HepG2 (cell line): ENCODE measurements around the gene KIF23. TPM values are rescaled to one million over a fixed set of nuclear protein-coding genes. Genes with fewer than 3 reads are reported as not detected.

Experiments used
- FOXO1 ChIP-seq: sonication (generic); formaldehyde crosslinking; IDR thresholded peaks from 2 replicates; pipeline ENCODE4 v1.4.0; 2020; ENCODE audit warnings: missing genetic modification reagents
- GFI1 ChIP-seq: sonication (generic); formaldehyde crosslinking; IDR thresholded peaks from 2 replicates; pipeline ENCODE4 v1.5.0; 2020; ENCODE audit warnings: missing genetic modification reagents, mild to moderate bottlenecking, borderline replicate concordance
- KMT2B ChIP-seq: IDR thresholded peaks from 2 replicates; pipeline ENCODE4 v1.6.1; 2016; ENCODE audit warnings: missing genetic modification reagents, missing compliant biosample characterization
- MAFF ChIP-seq: IDR thresholded peaks from 2 replicates; pipeline ENCODE4 v1.6.1; 2011; ENCODE audit warnings: low read depth, low read length, improper control_type of control experiment
- TGIF2 ChIP-seq: IDR thresholded peaks from 2 replicates; pipeline ENCODE4 v1.6.1; 2016; ENCODE audit warnings: control low read depth, missing compliant biosample characterization
- USF2 ChIP-seq, 2 experiments: sonication (generic) in 1 of 2; formaldehyde crosslinking in 1 of 2; IDR thresholded peaks; 2 replicates each; pipeline versions ENCODE4 v1.5.1 to v1.6.1; 2011 to 2020; ENCODE audit warnings: borderline replicate concordance in 1 of 2, low read depth in 1 of 2, low read length in 1 of 2, mild to moderate bottlenecking in 1 of 2, missing genetic modification reagents in 1 of 2, moderate library complexity in 1 of 2
- ZFP41 ChIP-seq: sonication (generic); formaldehyde crosslinking; IDR thresholded peaks from 2 replicates; pipeline ENCODE4 v1.4.0; 2020; ENCODE audit warnings: mild to moderate bottlenecking, missing genetic modification reagents, borderline replicate concordance
- ZNF451 ChIP-seq: sonication (generic); formaldehyde crosslinking; IDR thresholded peaks from 2 replicates; pipeline ENCODE4 v1.5.0; 2020; ENCODE audit warnings: mild to moderate bottlenecking, missing genetic modification reagents
- ZNF569 ChIP-seq: sonication (generic); formaldehyde crosslinking; IDR thresholded peaks from 2 replicates; pipeline ENCODE4 v1.5.0; 2020; ENCODE audit warnings: mild to moderate bottlenecking, missing genetic modification reagents, moderate library complexity, borderline replicate concordance
- ZNF598 ChIP-seq: sonication (generic); formaldehyde crosslinking; IDR thresholded peaks from 2 replicates; pipeline ENCODE4 v1.5.1; 2020; ENCODE audit warnings: mild to moderate bottlenecking, missing genetic modification reagents, borderline replicate concordance
- ZNF607 ChIP-seq: sonication (generic); formaldehyde crosslinking; IDR thresholded peaks from 2 replicates; pipeline ENCODE4 v1.5.1; 2020; ENCODE audit warnings: missing genetic modification reagents, mild to moderate bottlenecking, borderline replicate concordance
- polyA plus RNA-seq, 8 experiments: library from polyadenylated mRNA; depleted of rRNA in 3 of 8; stranded (reverse) in 7 of 8; unstranded in 1 of 8; fragments of >200 nt; fragmentation: Illumina TruSeq in 4 of 8; extraction: Trizol in 4 of 8; gene quantifications; 2 replicates each; pipeline versions ENCODE4 v1.2.1 to v1.2.3, GENCODE V29; 2011 to 2016; ENCODE audit warnings: low read depth in 4 of 8, missing spikeins in 1 of 8, mixed read lengths in 1 of 8; ENCODE audit not compliant: insufficient read depth in 1 of 8
- total RNA-seq, 5 experiments: library from RNA; depleted of rRNA; stranded (reverse); fragments of >200 nt; fragmentation: Illumina TruSeq; extraction: Trizol; gene quantifications; 2 replicates each; pipeline ENCODE4 v1.2.3, GENCODE V29; 2016; ENCODE audit warnings: low read depth in 1 of 5
- TF ChIP-seq, protein P1 (sequence below), 2 experiments: IDR thresholded peaks; 2 replicates each; pipeline ENCODE4 v1.6.1; 2011 to 2012; ENCODE audit warnings: low read length in 2 of 2, borderline replicate concordance in 1 of 2, low read depth in 1 of 2, mild to moderate bottlenecking in 1 of 2, moderate library complexity in 1 of 2
- TF ChIP-seq, protein P2 (sequence below): sonication (generic); formaldehyde crosslinking; IDR thresholded peaks from 2 replicates; pipeline ENCODE4 v1.4.0; 2020; ENCODE audit warnings: missing genetic modification reagents; ENCODE audit errors: not compliant biosample characterization
- TF ChIP-seq, protein P3 (sequence below), 2 experiments: fragments of 450-650 bp in 1 of 2; sonication (generic) in 1 of 2; formaldehyde crosslinking; IDR thresholded peaks; 2 replicates each; pipeline versions ENCODE4 v1.5.0 to v1.8.0; 2020 to 2022; ENCODE audit warnings: mild to moderate bottlenecking in 1 of 2, missing genetic modification reagents in 1 of 2
- TF ChIP-seq, protein P4 (sequence below): sonication (generic); formaldehyde crosslinking; IDR thresholded peaks from 2 replicates; pipeline ENCODE4 v1.5.1; 2020; ENCODE audit warnings: mild to moderate bottlenecking, missing genetic modification reagents

Gene KIF23
- total and polyA plus RNA-seq, 2 of the 13 experiments (the other 11 are each of a cell fraction or from before 2014, with no cell fraction given): 11.3 to 38.1 TPM

GRCh38 chr15:69462493-69463181 lies 48.5 kb downstream of the KIF23 start (continued):
- TF ChIP-seq ZNF598 (CRISPR knock-in tag): peak; percentile 77; the same call in 1 of the 2 replicates
- TF ChIP-seq, protein P1, sequence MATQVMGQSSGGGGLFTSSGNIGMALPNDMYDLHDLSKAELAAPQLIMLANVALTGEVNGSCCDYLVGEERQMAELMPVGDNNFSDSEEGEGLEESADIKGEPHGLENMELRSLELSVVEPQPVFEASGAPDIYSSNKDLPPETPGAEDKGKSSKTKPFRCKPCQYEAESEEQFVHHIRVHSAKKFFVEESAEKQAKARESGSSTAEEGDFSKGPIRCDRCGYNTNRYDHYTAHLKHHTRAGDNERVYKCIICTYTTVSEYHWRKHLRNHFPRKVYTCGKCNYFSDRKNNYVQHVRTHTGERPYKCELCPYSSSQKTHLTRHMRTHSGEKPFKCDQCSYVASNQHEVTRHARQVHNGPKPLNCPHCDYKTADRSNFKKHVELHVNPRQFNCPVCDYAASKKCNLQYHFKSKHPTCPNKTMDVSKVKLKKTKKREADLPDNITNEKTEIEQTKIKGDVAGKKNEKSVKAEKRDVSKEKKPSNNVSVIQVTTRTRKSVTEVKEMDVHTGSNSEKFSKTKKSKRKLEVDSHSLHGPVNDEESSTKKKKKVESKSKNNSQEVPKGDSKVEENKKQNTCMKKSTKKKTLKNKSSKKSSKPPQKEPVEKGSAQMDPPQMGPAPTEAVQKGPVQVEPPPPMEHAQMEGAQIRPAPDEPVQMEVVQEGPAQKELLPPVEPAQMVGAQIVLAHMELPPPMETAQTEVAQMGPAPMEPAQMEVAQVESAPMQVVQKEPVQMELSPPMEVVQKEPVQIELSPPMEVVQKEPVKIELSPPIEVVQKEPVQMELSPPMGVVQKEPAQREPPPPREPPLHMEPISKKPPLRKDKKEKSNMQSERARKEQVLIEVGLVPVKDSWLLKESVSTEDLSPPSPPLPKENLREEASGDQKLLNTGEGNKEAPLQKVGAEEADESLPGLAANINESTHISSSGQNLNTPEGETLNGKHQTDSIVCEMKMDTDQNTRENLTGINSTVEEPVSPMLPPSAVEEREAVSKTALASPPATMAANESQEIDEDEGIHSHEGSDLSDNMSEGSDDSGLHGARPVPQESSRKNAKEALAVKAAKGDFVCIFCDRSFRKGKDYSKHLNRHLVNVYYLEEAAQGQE (IDR thresholded peaks at IDR 0.05; ENCODE audit: borderline replicate concordance in 1 of 2, low read depth in 1 of 2, low read length in 2 of 2): no peak
- no peak; the same call in 1 of the 2 replicates for TF ChIP-seq FOXO1 (CRISPR knock-in tag)
- TF ChIP-seq, protein P2, sequence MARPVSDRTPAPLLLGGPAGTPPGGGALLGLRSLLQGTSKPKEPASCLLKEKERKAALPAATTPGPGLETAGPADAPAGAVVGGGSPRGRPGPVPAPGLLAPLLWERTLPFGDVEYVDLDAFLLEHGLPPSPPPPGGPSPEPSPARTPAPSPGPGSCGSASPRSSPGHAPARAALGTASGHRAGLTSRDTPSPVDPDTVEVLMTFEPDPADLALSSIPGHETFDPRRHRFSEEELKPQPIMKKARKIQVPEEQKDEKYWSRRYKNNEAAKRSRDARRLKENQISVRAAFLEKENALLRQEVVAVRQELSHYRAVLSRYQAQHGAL (CRISPR knock-in tag): no peak
- TF ChIP-seq MAFF: 0 out of 2 replicates have a peak, but pooled peaks have one; percentile 6
- 0 out of 2 replicates have a peak, but pooled peaks have one; percentile 44 for TF ChIP-seq USF2 (IDR thresholded peaks at IDR 0.05; ENCODE audit: low read depth, low read length)
- TF ChIP-seq USF2 (CRISPR knock-in tag; IDR thresholded peaks at IDR 0.05; ENCODE audit: borderline replicate concordance): peak; percentile 71
- peak; percentile 20; the same call in 1 of the 2 replicates for TF ChIP-seq TGIF2 (CRISPR knock-in tag)
- TF ChIP-seq, protein P3, sequence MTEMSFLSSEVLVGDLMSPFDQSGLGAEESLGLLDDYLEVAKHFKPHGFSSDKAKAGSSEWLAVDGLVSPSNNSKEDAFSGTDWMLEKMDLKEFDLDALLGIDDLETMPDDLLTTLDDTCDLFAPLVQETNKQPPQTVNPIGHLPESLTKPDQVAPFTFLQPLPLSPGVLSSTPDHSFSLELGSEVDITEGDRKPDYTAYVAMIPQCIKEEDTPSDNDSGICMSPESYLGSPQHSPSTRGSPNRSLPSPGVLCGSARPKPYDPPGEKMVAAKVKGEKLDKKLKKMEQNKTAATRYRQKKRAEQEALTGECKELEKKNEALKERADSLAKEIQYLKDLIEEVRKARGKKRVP (CRISPR knock-in tag; IDR thresholded peaks at IDR 0.05): no peak; a peak in 1 of 4 replicates
- 0 out of 2 replicates have a peak, but pooled peaks have one; percentile 27 for TF ChIP-seq ZNF607
- no peak for TF ChIP-seq ZNF569 (CRISPR knock-in tag)
- TF ChIP-seq KMT2B (CRISPR knock-in tag): no peak; the same call in none of the 2 replicates
- TF ChIP-seq, protein P4, sequence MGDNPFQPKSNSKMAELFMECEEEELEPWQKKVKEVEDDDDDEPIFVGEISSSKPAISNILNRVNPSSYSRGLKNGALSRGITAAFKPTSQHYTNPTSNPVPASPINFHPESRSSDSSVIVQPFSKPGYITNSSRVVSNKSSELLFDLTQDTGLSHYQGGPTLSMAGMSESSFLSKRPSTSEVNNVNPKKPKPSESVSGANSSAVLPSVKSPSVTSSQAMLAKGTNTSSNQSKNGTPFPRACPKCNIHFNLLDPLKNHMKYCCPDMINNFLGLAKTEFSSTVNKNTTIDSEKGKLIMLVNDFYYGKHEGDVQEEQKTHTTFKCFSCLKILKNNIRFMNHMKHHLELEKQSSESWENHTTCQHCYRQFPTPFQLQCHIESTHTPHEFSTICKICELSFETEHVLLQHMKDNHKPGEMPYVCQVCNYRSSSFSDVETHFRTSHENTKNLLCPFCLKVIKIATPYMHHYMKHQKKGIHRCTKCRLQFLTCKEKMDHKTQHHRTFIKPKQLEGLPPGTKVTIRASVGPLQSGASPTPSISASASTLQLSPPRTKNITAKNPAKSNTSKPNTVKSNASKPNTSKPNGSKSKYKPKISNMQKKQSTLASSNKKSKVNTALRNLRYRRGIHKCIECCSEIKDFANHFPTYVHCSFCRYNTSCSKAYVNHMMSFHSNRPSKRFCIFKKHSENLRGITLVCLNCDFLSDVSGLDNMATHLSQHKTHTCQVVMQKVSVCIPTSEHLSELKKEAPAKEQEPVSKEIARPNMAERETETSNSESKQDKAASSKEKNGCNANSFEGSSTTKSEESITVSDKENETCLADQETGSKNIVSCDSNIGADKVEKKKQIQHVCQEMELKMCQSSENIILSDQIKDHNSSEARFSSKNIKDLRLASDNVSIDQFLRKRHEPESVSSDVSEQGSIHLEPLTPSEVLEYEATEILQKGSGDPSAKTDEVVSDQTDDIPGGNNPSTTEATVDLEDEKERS (CRISPR knock-in tag): peak; percentile 71; the same call in 1 of the 2 replicates
- peak; percentile 19; the same call in 1 of the 2 replicates for TF ChIP-seq GFI1
- no peak for TF ChIP-seq ZFP41 (CRISPR knock-in tag)
- TF ChIP-seq ZNF451: no peak
